ENCODE measurements around the gene EXTL1. TPM values are rescaled to one million over a fixed set of nuclear protein-coding genes. Genes with fewer than 3 reads are reported as not detected.

EXTL1 gene
- total RNA-seq, 4 donors from 2014 or later = not detected

GRCh38 chr1:26037904-26038303 lies 16.3 kb downstream of the EXTL1 start:
- H3K4me1 ChIP-seq = peaks cover 10 to 23% (median 12%) of the 10 kb centered on the region in 3 donors
- no peaks in the 10 kb centered on the region for H3K36me3 ChIP-seq
- no peaks in the 10 kb centered on the region for H3K9me3 ChIP-seq
- H3K27ac ChIP-seq = no peak overlapping the region
- no peak overlapping the region for H3K4me3 ChIP-seq
- DNase-seq = no peak
- WGBS, 2 donors = 73 to 81% methylated on average over 3 to 6 of the region's 6 CpGs
- intact Hi-C loops (cut with DNase I) = no loop called here
- TF ChIP-seq, protein P1, sequence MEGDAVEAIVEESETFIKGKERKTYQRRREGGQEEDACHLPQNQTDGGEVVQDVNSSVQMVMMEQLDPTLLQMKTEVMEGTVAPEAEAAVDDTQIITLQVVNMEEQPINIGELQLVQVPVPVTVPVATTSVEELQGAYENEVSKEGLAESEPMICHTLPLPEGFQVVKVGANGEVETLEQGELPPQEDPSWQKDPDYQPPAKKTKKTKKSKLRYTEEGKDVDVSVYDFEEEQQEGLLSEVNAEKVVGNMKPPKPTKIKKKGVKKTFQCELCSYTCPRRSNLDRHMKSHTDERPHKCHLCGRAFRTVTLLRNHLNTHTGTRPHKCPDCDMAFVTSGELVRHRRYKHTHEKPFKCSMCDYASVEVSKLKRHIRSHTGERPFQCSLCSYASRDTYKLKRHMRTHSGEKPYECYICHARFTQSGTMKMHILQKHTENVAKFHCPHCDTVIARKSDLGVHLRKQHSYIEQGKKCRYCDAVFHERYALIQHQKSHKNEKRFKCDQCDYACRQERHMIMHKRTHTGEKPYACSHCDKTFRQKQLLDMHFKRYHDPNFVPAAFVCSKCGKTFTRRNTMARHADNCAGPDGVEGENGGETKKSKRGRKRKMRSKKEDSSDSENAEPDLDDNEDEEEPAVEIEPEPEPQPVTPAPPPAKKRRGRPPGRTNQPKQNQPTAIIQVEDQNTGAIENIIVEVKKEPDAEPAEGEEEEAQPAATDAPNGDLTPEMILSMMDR (IDR thresholded peaks at IDR 0.05) = no peak
- TF ChIP-seq POLR2A (IDR thresholded peaks at IDR 0.05) = no peak
- H3K27me3 ChIP-seq = peaks cover 0 to 73% (median 0%) of the 10 kb centered on the region in 4 donors

DNA sequence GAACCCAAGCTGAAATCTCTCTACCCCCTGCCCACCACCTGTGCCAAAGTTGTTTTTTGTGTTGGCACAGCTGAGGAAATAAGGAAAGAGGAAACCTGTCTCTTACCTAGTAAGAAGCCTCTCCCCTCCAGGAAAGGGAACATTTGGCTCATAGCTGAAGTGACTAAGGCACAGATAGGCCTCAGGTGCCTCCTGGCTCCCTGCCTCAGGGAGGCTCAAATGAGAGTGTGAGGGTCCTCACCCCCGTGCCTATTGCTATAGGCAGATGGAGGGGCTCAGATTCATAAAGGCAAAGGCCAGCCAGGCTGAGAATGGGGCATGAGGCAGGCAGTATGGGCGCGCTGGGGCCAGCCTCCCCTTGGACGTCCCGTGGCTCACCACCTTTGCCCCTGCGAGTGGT lies 16.9 kb downstream of the EXTL1 start:
- 33 to 60% methylated on average over 1 of the region's 6 CpGs for WGBS, 2 donors

DNA sequence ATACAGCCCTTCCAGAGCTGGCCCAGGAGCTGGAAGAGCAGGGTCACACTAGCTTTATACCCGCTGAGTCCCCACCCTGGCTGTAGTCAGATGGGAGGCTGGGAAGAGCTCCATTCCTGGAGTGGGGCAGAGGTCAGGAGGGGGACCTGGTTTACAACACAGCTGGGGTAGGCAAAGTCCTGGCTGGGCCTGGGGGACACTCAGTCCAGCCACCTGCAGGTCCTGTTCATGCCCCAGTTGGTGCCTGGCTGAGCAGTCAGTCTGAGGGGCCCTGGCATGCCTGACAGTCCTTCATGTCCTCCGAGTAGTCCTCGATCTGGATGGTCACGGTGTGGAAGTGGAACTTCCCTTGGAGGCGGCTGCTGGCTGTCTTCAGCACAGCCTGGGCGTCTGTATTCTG lies 17.3 kb downstream of the EXTL1 start:
- TF ChIP-seq, protein P1 (IDR thresholded peaks at IDR 0.05) = no peak
- no peak for TF ChIP-seq POLR2A (IDR thresholded peaks at IDR 0.05)
- intact Hi-C loops (cut with DNase I) = no loop called here
- Histone ChIP-seq H3K9me3 (no peaks in the 10 kb centered on the region), H3K27me3 (peaks cover 0 to 73% (median 0%) of the 10 kb centered on the region in 4 donors), H3K36me3 (no peaks in the 10 kb centered on the region), H3K4me1 (peaks cover 10 to 23% (median 12%) of the 10 kb centered on the region in 3 donors), H3K4me3 (no peak overlapping the region), H3K27ac (no peak overlapping the region)
- WGBS, 2 donors = no CpG with 5 or more reads among the region's 6 CpGs
- DNase-seq = no peak

More for the DNA sequence above, 16.9 kb downstream of the EXTL1 start:
- intact Hi-C loops (cut with DNase I) = no loop called here
- TF ChIP-seq, protein P1 (IDR thresholded peaks at IDR 0.05) = no peak
- no peak for TF ChIP-seq POLR2A (IDR thresholded peaks at IDR 0.05)
- Histone ChIP-seq H3K9me3 (no peaks in the 10 kb centered on the region), H3K27me3 (peaks cover 0 to 73% (median 0%) of the 10 kb centered on the region in 4 donors), H3K36me3 (no peaks in the 10 kb centered on the region), H3K27ac (no peak overlapping the region), H3K4me1 (peaks cover 10 to 23% (median 12%) of the 10 kb centered on the region in 3 donors), H3K4me3 (no peak overlapping the region)
- no peak for DNase-seq

DNA sequence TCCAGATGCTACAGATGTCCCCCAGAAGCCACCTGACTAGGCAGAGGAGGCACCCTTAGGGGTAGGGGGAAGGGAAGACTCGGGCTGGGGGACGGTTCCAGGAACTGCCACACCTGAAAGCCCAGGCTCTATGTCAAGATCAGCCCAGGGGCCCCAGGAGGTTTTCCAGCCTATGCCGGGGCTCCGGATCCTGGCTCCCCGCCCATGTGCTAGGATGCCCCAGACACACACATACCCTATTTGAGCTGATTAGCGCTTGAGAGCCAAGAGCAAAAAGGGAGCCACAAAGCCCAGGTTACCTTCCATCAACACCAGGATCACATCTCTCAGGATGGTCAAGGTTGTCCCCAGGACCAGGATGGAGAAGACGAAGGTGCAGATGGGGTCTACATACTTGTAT lies 19.8 kb downstream of the EXTL1 start:
- no peaks in the 10 kb centered on the region for H3K36me3 ChIP-seq
- no peak overlapping the region for H3K27ac ChIP-seq
- H3K4me1 ChIP-seq = peaks cover 7 to 16% (median 12%) of the 10 kb centered on the region in 3 donors
- no peaks in the 10 kb centered on the region for H3K9me3 ChIP-seq
- peaks cover 8 to 82% (median 10%) of the 10 kb centered on the region in 4 donors for H3K27me3 ChIP-seq
- no peak overlapping the region for H3K4me3 ChIP-seq
- TF ChIP-seq, protein P1 (IDR thresholded peaks at IDR 0.05) = no peak
- TF ChIP-seq POLR2A (IDR thresholded peaks at IDR 0.05) = no peak
- 41 to 75% methylated on average over 5 to 6 of the region's 7 CpGs for WGBS, 2 donors
- DNase-seq = no peak
- intact Hi-C loops (cut with DNase I) = no loop called here

GRCh38 chr1:26041978-26042377 lies 20.4 kb downstream of the EXTL1 start:
- no peaks in the 10 kb centered on the region for H3K9me3 ChIP-seq
- no peak overlapping the region for H3K27ac ChIP-seq
- peaks cover 7 to 18% (median 16%) of the 10 kb centered on the region in 3 donors for H3K4me1 ChIP-seq
- no peaks in the 10 kb centered on the region for H3K36me3 ChIP-seq
- intact Hi-C loops (cut with DNase I) = no loop called here
- no peak for DNase-seq
- H3K4me3 ChIP-seq = no peak overlapping the region
- TF ChIP-seq, protein P1 (IDR thresholded peaks at IDR 0.05) = no peak
- no peak for TF ChIP-seq POLR2A (IDR thresholded peaks at IDR 0.05)
- H3K27me3 ChIP-seq = peaks cover 9 to 83% (median 15%) of the 10 kb centered on the region in 4 donors
- WGBS, 2 donors = 90 to 92% methylated on average over 2 of the region's 4 CpGs

Data from esophagus squamous epithelium (tissue), 5 donors.